Measurements from ENCODE around the gene NUFIP1.

- TF ChIP-seq, protein P1, sequence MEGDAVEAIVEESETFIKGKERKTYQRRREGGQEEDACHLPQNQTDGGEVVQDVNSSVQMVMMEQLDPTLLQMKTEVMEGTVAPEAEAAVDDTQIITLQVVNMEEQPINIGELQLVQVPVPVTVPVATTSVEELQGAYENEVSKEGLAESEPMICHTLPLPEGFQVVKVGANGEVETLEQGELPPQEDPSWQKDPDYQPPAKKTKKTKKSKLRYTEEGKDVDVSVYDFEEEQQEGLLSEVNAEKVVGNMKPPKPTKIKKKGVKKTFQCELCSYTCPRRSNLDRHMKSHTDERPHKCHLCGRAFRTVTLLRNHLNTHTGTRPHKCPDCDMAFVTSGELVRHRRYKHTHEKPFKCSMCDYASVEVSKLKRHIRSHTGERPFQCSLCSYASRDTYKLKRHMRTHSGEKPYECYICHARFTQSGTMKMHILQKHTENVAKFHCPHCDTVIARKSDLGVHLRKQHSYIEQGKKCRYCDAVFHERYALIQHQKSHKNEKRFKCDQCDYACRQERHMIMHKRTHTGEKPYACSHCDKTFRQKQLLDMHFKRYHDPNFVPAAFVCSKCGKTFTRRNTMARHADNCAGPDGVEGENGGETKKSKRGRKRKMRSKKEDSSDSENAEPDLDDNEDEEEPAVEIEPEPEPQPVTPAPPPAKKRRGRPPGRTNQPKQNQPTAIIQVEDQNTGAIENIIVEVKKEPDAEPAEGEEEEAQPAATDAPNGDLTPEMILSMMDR (IDR thresholded peaks at IDR 0.05; ENCODE audit: low read depth, low read length), result no peak
- TF ChIP-seq POLR2A (IDR thresholded peaks at IDR 0.05; ENCODE audit: extremely low read depth, insufficient read length) (peak; percentile 84), MYC (IDR thresholded peaks at IDR 0.05; ENCODE audit: low read depth, low read length) (peak; percentile 99)
- TF ChIP-seq, protein P2, sequence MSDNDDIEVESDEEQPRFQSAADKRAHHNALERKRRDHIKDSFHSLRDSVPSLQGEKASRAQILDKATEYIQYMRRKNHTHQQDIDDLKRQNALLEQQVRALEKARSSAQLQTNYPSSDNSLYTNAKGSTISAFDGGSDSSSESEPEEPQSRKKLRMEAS (IDR thresholded peaks at IDR 0.05; ENCODE audit: low read depth, low read length), result peak; percentile 98
Measured at GRCh38 chr13:44989071-44989889, at the start of gene NUFIP1, which contains the start of gene GPALPP1.
